CD8-positive, alpha-beta memory T cell (primary cell): ENCODE measurements around the gene FHIT. TPM values are rescaled to one million over a fixed set of nuclear protein-coding genes. Genes with fewer than 3 reads are reported as not detected.

Experiments
- CTCF ChIA-PET: fragments of 350-600 bp; sonication (Branson Sonifier 250); formaldehyde crosslinking; loops from one replicate; lab custom pipeline; 2021; ENCODE audit warnings: antibody characterized with exemption; lab: Charles Lee
- POLR2A ChIA-PET: fragments of 350-600 bp; sonication (Branson Sonifier 250); formaldehyde crosslinking; loops from one replicate; lab custom pipeline; 2021; ENCODE audit warnings: antibody characterized with exemption; lab: Charles Lee
- DNase-seq, 5 donors: peaks; one replicate each; pipeline versions ENCODE4 v3.0.0 to v3.0.0-alpha.2; 2020 to 2022; ENCODE audit warnings: mixed read lengths in 1 of 5
- H3K27ac ChIP-seq: one replicate; pipeline ENCODE4 v1.7.0; 2013; ENCODE audit warnings: low read depth, mild to moderate bottlenecking, low read length, moderate library complexity
- H3K27me3 ChIP-seq: 2 replicates; pipeline ENCODE4 v1.7.0; 2013; ENCODE audit warnings: low read length, mild to moderate bottlenecking; ENCODE audit not compliant: insufficient read depth, poor library complexity, severe bottlenecking
- H3K36me3 ChIP-seq: 2 replicates; pipeline ENCODE4 v1.7.0; 2013; ENCODE audit warnings: mild to moderate bottlenecking, low read length, moderate library complexity; ENCODE audit not compliant: insufficient read depth
- H3K4me1 ChIP-seq: 2 replicates; pipeline ENCODE4 v1.7.0; 2013; ENCODE audit warnings: mild to moderate bottlenecking, low read length, moderate library complexity; ENCODE audit not compliant: insufficient read depth
- H3K4me3 ChIP-seq: 2 replicates; pipeline ENCODE4 v1.7.0; 2013; ENCODE audit warnings: mild to moderate bottlenecking, low read length
- H3K9me3 ChIP-seq: 2 replicates; pipeline ENCODE4 v1.7.0; 2013; ENCODE audit warnings: mild to moderate bottlenecking, low read length
- H3K27ac Mint-ChIP-seq, 8 donors: one replicate each; pipeline ENCODE4 v1.8.0; 2020 to 2021; ENCODE audit warnings: mixed read lengths in 8 of 8, mild to moderate bottlenecking in 6 of 8, inconsistent platforms in 3 of 8, moderate library complexity in 3 of 8
- H3K27me3 Mint-ChIP-seq, 2 donors: one replicate each; pipeline ENCODE4 v1.8.0; 2020 to 2021; ENCODE audit warnings: mixed read lengths in 2 of 2, mild to moderate bottlenecking in 1 of 2, moderate library complexity in 1 of 2
- H3K36me3 Mint-ChIP-seq, 3 donors: one replicate each; pipeline ENCODE4 v1.8.0; 2020 to 2021; ENCODE audit warnings: mixed read lengths in 3 of 3, inconsistent platforms in 1 of 3, mild to moderate bottlenecking in 1 of 3
- H3K4me1 Mint-ChIP-seq, 3 donors: one replicate each; pipeline ENCODE4 v1.8.0; 2020 to 2021; ENCODE audit warnings: mixed read lengths in 3 of 3, inconsistent platforms in 1 of 3, mild to moderate bottlenecking in 1 of 3
- H3K4me3 Mint-ChIP-seq, 7 donors: one replicate each; pipeline ENCODE4 v1.8.0; 2020 to 2021; ENCODE audit warnings: mixed read lengths in 7 of 7, mild to moderate bottlenecking in 6 of 7, moderate library complexity in 4 of 7, inconsistent platforms in 2 of 7
- H3K9me3 Mint-ChIP-seq, 5 donors: one replicate each; pipeline ENCODE4 v1.8.0; 2020 to 2022; ENCODE audit warnings: mixed read lengths in 5 of 5, mild to moderate bottlenecking in 3 of 5, moderate library complexity in 2 of 5, inconsistent platforms in 1 of 5
- polyA plus RNA-seq: library from polyadenylated mRNA; unstranded; fragments of 300-500 nt; fragmentation: Illumina TruSeq; gene quantifications from one replicate; pipeline ENCODE4 v1.2.3, GENCODE V29; 2021
- total RNA-seq, 2 experiments: library from RNA; stranded (reverse); gene quantifications; one replicate each; pipeline ENCODE4 v1.2.3, GENCODE V29; 2021

The FHIT gene
- total and polyA plus RNA-seq, 3 experiments from 2014 or later: 4.1 to 7.4 (median 4.2) TPM

GRCh38 chr3:60001369-60001768 lies 1249.9 kb downstream of the FHIT start:
- H3K27ac ChIP-seq: no peak overlapping the region
- no peak overlapping the region for H3K4me3 ChIP-seq
- ChIA-PET POLR2A (no interaction called here), CTCF (no interaction called here)
- H3K27me3 ChIP-seq: no peaks in the 10 kb centered on the region
- H3K9me3 ChIP-seq: no peaks in the 10 kb centered on the region
- Mint-ChIP-seq H3K36me3 (peaks cover 0 to 12% (median 3%) of the 10 kb centered on the region in 3 donors), H3K4me3 (no peak overlapping the region), H3K27me3 (no peaks in the 10 kb centered on the region), H3K4me1 (peaks cover 7 to 21% (median 14%) of the 10 kb centered on the region in 3 donors), H3K27ac (peak overlapping the region in 1 of 8 donors; percentile 16), H3K9me3 (no peaks in the 10 kb centered on the region)
- no peaks in the 10 kb centered on the region for H3K36me3 ChIP-seq
- no peak for DNase-seq
- H3K4me1 ChIP-seq: peaks cover 73% of the 10 kb centered on the region

GRCh38 chr3:60000311-60001105 lies 1250.7 kb downstream of the FHIT start:
- peaks cover 73% of the 10 kb centered on the region for H3K4me1 ChIP-seq

GRCh38 chr3:59998058-59998457 lies 1253.2 kb downstream of the FHIT start:
- H3K36me3 Mint-ChIP-seq: peaks cover 0 to 12% (median 3%) of the 10 kb centered on the region in 3 donors
- Histone ChIP-seq H3K9me3 (no peaks in the 10 kb centered on the region), H3K4me3 (no peak overlapping the region), H3K27ac (no peak overlapping the region), H3K36me3 (no peaks in the 10 kb centered on the region), H3K27me3 (no peaks in the 10 kb centered on the region), H3K4me1 (peaks cover 83% of the 10 kb centered on the region)
- H3K27me3 Mint-ChIP-seq: no peaks in the 10 kb centered on the region
- H3K9me3 Mint-ChIP-seq: no peaks in the 10 kb centered on the region
- DNase-seq: no peak
- POLR2A ChIA-PET: no interaction called here
- peaks cover 15 to 30% (median 23%) of the 10 kb centered on the region in 3 donors for H3K4me1 Mint-ChIP-seq
- no peak overlapping the region for H3K27ac Mint-ChIP-seq
- CTCF ChIA-PET: no interaction called here
- H3K4me3 Mint-ChIP-seq: no peak overlapping the region

More at GRCh38 chr3:60000311-60001105, 1250.7 kb downstream of the FHIT start:
- POLR2A ChIA-PET: no interaction called here
- Histone ChIP-seq H3K4me3 (no peak overlapping the region), H3K27ac (no peak overlapping the region), H3K36me3 (no peaks in the 10 kb centered on the region), H3K27me3 (no peaks in the 10 kb centered on the region), H3K9me3 (no peaks in the 10 kb centered on the region)
- Mint-ChIP-seq H3K4me1 (peaks cover 12 to 29% (median 22%) of the 10 kb centered on the region in 3 donors), H3K36me3 (peaks cover 0 to 12% (median 3%) of the 10 kb centered on the region in 3 donors), H3K27ac (no peak overlapping the region), H3K4me3 (no peak overlapping the region), H3K27me3 (no peaks in the 10 kb centered on the region), H3K9me3 (no peaks in the 10 kb centered on the region)
- CTCF ChIA-PET: no interaction called here
- no peak for DNase-seq

GRCh38 chr3:59997583-59997982 lies 1253.7 kb downstream of the FHIT start:
- Mint-ChIP-seq H3K36me3 (peaks cover 0 to 12% (median 3%) of the 10 kb centered on the region in 3 donors), H3K27ac (no peak overlapping the region), H3K4me1 (peaks cover 15 to 30% (median 23%) of the 10 kb centered on the region in 3 donors), H3K9me3 (no peaks in the 10 kb centered on the region), H3K27me3 (no peaks in the 10 kb centered on the region), H3K4me3 (no peak overlapping the region)
- Histone ChIP-seq H3K36me3 (no peaks in the 10 kb centered on the region), H3K27ac (no peak overlapping the region), H3K9me3 (no peaks in the 10 kb centered on the region), H3K4me3 (no peak overlapping the region), H3K4me1 (peaks cover 85% of the 10 kb centered on the region), H3K27me3 (no peaks in the 10 kb centered on the region)
- ChIA-PET CTCF (no interaction called here), POLR2A (no interaction called here)
- DNase-seq: no peak

GRCh38 chr3:59996056-59996455 lies 1255.2 kb downstream of the FHIT start:
- no peaks in the 10 kb centered on the region for H3K9me3 Mint-ChIP-seq
- H3K9me3 ChIP-seq: no peaks in the 10 kb centered on the region
- peaks cover 75% of the 10 kb centered on the region for H3K4me1 ChIP-seq

GRCh38 chr3:59995563-59995962 lies 1255.7 kb downstream of the FHIT start:
- peaks cover 0 to 6% (median 0%) of the 10 kb centered on the region in 3 donors for H3K36me3 Mint-ChIP-seq
- H3K4me3 ChIP-seq: no peak overlapping the region
- H3K4me1 Mint-ChIP-seq: peaks cover 11 to 26% (median 13%) of the 10 kb centered on the region in 3 donors
- H3K4me3 Mint-ChIP-seq: no peak overlapping the region
- POLR2A ChIA-PET: no interaction called here
- no peaks in the 10 kb centered on the region for H3K27me3 ChIP-seq
- no peaks in the 10 kb centered on the region for H3K36me3 ChIP-seq
- H3K9me3 Mint-ChIP-seq: no peaks in the 10 kb centered on the region
- no peaks in the 10 kb centered on the region for H3K9me3 ChIP-seq
- CTCF ChIA-PET: interaction anchor here (1.0 to 1.6 kb wide), 2 partner anchors 15 to 22 kb away, joined by 3 to 5 read pairs; no protein-coding TSS in a partner anchor
- H3K27ac Mint-ChIP-seq: no peak overlapping the region
- H3K27ac ChIP-seq: no peak overlapping the region
- no peaks in the 10 kb centered on the region for H3K27me3 Mint-ChIP-seq
- H3K4me1 ChIP-seq: peaks cover 70% of the 10 kb centered on the region
- DNase-seq: no peak

More at GRCh38 chr3:59996056-59996455, 1255.2 kb downstream of the FHIT start:
- no peak overlapping the region for H3K27ac Mint-ChIP-seq
- no peaks in the 10 kb centered on the region for H3K27me3 ChIP-seq
- DNase-seq: no peak
- peaks cover 11 to 26% (median 17%) of the 10 kb centered on the region in 3 donors for H3K4me1 Mint-ChIP-seq
- H3K36me3 Mint-ChIP-seq: peaks cover 0 to 10% (median 3%) of the 10 kb centered on the region in 3 donors
- CTCF ChIA-PET: interaction anchor here (1.0 to 1.6 kb wide), 2 partner anchors 14 to 22 kb away, joined by 3 to 5 read pairs; no protein-coding TSS in a partner anchor
- no peak overlapping the region for H3K4me3 ChIP-seq
- no peaks in the 10 kb centered on the region for H3K36me3 ChIP-seq
- H3K27ac ChIP-seq: no peak overlapping the region
- no peaks in the 10 kb centered on the region for H3K27me3 Mint-ChIP-seq
- no peak overlapping the region for H3K4me3 Mint-ChIP-seq
- POLR2A ChIA-PET: no interaction called here

GRCh38 chr3:59994732-59995304 lies 1256.4 kb downstream of the FHIT start:
- Mint-ChIP-seq H3K4me3 (no peak overlapping the region), H3K27ac (peak overlapping the region in 1 of 8 donors; percentile 24), H3K36me3 (peaks cover 0 to 4% (median 0%) of the 10 kb centered on the region in 3 donors), H3K9me3 (no peaks in the 10 kb centered on the region), H3K4me1 (peaks cover 11 to 26% (median 13%) of the 10 kb centered on the region in 3 donors), H3K27me3 (no peaks in the 10 kb centered on the region)
- CTCF ChIA-PET: interaction anchor here (1.6 kb wide), 1 partner anchor 23 kb away, joined by 5 read pairs; no protein-coding TSS in a partner anchor
- peaks cover 70% of the 10 kb centered on the region for H3K4me1 ChIP-seq
- no peak overlapping the region for H3K4me3 ChIP-seq
- no peaks in the 10 kb centered on the region for H3K9me3 ChIP-seq
- H3K27ac ChIP-seq: no peak overlapping the region
- peak in 1 of 5 donors; percentile 28 for DNase-seq
- H3K27me3 ChIP-seq: no peaks in the 10 kb centered on the region
- no peaks in the 10 kb centered on the region for H3K36me3 ChIP-seq
- POLR2A ChIA-PET: no interaction called here

GRCh38 chr3:59992578-59992977 lies 1258.7 kb downstream of the FHIT start:
- H3K4me3 Mint-ChIP-seq: no peak overlapping the region
- Histone ChIP-seq H3K4me1 (peaks cover 81% of the 10 kb centered on the region), H3K9me3 (no peaks in the 10 kb centered on the region), H3K4me3 (no peak overlapping the region), H3K27me3 (no peaks in the 10 kb centered on the region), H3K27ac (no peak overlapping the region), H3K36me3 (no peaks in the 10 kb centered on the region)
- POLR2A ChIA-PET: interaction anchor here (0.7 kb wide), 1 partner anchor 786 kb away, joined by 3 read pairs; no protein-coding TSS in a partner anchor
- CTCF ChIA-PET: no interaction called here
- peaks cover 13 to 33% (median 20%) of the 10 kb centered on the region in 3 donors for H3K4me1 Mint-ChIP-seq
- no peak overlapping the region for H3K27ac Mint-ChIP-seq
- peaks cover 0 to 4% (median 0%) of the 10 kb centered on the region in 3 donors for H3K36me3 Mint-ChIP-seq
- H3K9me3 Mint-ChIP-seq: no peaks in the 10 kb centered on the region
- DNase-seq: no peak
- H3K27me3 Mint-ChIP-seq: no peaks in the 10 kb centered on the region
